Psoas muscle (tissue), 8 donors: ENCODE results near the gene DSTYK. TPM values are rescaled to one million over a fixed set of nuclear protein-coding genes. Genes with fewer than 3 reads are reported as not detected.
A peak's percentile ranks its signal among the peaks of the same experiment; 100 is the strongest.

Experiments
- ATAC-seq, 4 donors: fragments of 200-7000 bp; cut with Tn5 transposase; one replicate each; pipeline ENCODE4 v1.9.1; 2020; ENCODE audit warnings: moderate library complexity in 3 of 4, mild to moderate bottlenecking in 2 of 4
- DNase-seq, 2 donors: peaks; one replicate each; pipeline ENCODE4 v3.0.0-alpha.2; 2020
- H3K27ac ChIP-seq: fragments of 200-600 bp; one replicate; pipeline ENCODE4 v1.8.0; 2022
- H3K27me3 ChIP-seq, 3 donors: fragments of 200-600 bp in 1 of 3; one replicate each; pipeline versions ENCODE4 v1.6.1 to v1.8.0; 2013 to 2022; ENCODE audit warnings: low read length in 2 of 3, mild to moderate bottlenecking in 2 of 3, moderate library complexity in 1 of 3; ENCODE audit not compliant: insufficient read depth in 3 of 3
- H3K36me3 ChIP-seq, 2 donors: fragments of 200-600 bp in 1 of 2; one replicate each; pipeline versions ENCODE4 v1.6.1 to v1.8.0; 2013 to 2022; ENCODE audit warnings: low read depth in 1 of 2, mild to moderate bottlenecking in 1 of 2, moderate library complexity in 1 of 2; ENCODE audit not compliant: insufficient read depth in 1 of 2
- H3K4me1 ChIP-seq: fragments of 200-600 bp; one replicate; pipeline ENCODE4 v1.8.0; 2022
- H3K4me3 ChIP-seq: fragments of 200-600 bp; one replicate; pipeline ENCODE4 v1.8.0; 2022; ENCODE audit warnings: mild to moderate bottlenecking
- H3K9me3 ChIP-seq: fragments of 200-600 bp; one replicate; pipeline ENCODE4 v1.8.0; 2022
- WGBS, 3 donors: extraction: QIAGEN DNeasy Blood & Tissue Kit; methylation state at CpG; one replicate each; pipeline versions ENCODE4 v1.1.6 to v1.1.7; 2013; 5-methylcytosine and 5-hydroxymethylcytosine counted together
- intact Hi-C, 2 donors: fragments of 100-400 bp; cut with DNase I; formaldehyde crosslinking; loops; one replicate each; pipeline versions ENCODE4 v1.11.0 to v1.14.2; 2022
- polyA plus RNA-seq, 3 donors: library from polyadenylated mRNA; stranded (reverse); fragments of 200-250 nt; gene quantifications; one replicate each; pipeline ENCODE4 v1.2.3, GENCODE V29; 2013
- total RNA-seq, 4 donors: library from RNA; stranded (reverse); fragmentation: NEBNext Ultra II Directional in 2 of 4; extraction: Animal tissue kit (Norgen Biotek cat#: 25700) in 2 of 4; gene quantifications; one replicate each; pipeline versions ENCODE4 v1.2.1 to v1.2.4, GENCODE V29; 2021 to 2023
- TF ChIP-seq, protein P1 (sequence below): fragments of 200-600 bp; IDR thresholded peaks from one replicate; pipeline ENCODE4 v1.8.0; 2022; ENCODE audit warnings: antibody characterized with exemption
- donor health status: healthy with polysubstance abuse.
- donor health status: DM: no; HTN: no; CAD: no; lungs with moderate emphysema.
- donor health status: Bipolar disorder and iron deficiency.
- donor health status: healthy.
- donor health status: DM: yes; HTN: yes; CAD: no.
- donor health status: DM: no; HTN: no; CAD: no.
- donor health status: DM: no; HTN: no; CAD: no.
- donor health status: DM: yes; HTN: yes; CAD: no.

Gene DSTYK
- total and polyA plus RNA-seq, 7 donors: 2.3 to 22.6 (median 13.6) TPM

DNA sequence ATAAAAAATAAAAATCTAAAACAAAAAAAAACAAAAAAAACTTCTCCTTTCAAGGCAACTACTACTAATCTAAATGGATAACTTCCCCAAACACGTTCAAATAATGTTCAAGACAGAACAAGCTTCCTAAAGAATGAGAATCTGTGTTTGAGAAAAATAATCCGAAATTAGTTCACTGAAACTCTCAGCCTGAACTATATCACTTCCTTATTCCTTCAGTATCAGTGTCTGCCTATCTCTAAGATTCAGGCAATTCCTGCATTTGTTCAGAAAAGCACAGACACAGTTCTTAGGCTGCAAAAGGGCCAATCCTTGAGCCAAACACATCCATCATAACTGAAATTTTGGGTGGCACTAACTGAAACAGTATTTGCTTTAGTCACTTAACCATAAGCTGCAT lies 22.4 kb downstream of the DSTYK start:
- TF ChIP-seq, protein P1, sequence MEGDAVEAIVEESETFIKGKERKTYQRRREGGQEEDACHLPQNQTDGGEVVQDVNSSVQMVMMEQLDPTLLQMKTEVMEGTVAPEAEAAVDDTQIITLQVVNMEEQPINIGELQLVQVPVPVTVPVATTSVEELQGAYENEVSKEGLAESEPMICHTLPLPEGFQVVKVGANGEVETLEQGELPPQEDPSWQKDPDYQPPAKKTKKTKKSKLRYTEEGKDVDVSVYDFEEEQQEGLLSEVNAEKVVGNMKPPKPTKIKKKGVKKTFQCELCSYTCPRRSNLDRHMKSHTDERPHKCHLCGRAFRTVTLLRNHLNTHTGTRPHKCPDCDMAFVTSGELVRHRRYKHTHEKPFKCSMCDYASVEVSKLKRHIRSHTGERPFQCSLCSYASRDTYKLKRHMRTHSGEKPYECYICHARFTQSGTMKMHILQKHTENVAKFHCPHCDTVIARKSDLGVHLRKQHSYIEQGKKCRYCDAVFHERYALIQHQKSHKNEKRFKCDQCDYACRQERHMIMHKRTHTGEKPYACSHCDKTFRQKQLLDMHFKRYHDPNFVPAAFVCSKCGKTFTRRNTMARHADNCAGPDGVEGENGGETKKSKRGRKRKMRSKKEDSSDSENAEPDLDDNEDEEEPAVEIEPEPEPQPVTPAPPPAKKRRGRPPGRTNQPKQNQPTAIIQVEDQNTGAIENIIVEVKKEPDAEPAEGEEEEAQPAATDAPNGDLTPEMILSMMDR: no peak
- peaks cover 3 to 27% of the 10 kb centered on the region in 2 donors for H3K36me3 ChIP-seq
- H3K4me1 ChIP-seq: peaks cover 49% of the 10 kb centered on the region
- no peaks in the 10 kb centered on the region for H3K27me3 ChIP-seq
- no peaks in the 10 kb centered on the region for H3K9me3 ChIP-seq
- H3K27ac ChIP-seq: no peak overlapping the region
- no peak overlapping the region for H3K4me3 ChIP-seq
- intact Hi-C loops: no loop called here
- no peak for ATAC-seq
- DNase-seq: no peak
- 72 to 84% (median 79%) methylated on average over 2 of the region's 2 CpGs for WGBS, 3 donors

DNA sequence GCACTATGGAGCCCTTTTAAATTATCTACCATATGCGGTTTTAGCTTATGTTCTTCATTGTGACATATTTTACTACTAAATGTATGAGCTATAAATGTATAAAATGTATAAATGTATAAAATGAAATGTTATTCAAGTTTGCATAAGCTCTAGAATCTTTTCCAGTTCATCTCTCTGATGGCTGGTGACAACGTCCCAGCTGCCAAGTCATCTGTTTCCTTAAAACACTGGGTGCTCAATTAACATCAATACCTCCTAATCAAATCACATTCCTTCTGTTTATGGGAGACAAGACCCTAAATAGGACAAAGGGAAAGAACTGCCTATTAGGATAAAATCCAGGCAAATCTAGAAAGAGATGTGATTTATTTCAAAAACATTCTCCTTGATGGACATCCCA lies 22.9 kb downstream of the DSTYK start:
- H3K27me3 ChIP-seq: no peaks in the 10 kb centered on the region
- WGBS, 3 donors: 41 to 91% (median 78%) methylated on average over 2 of the region's 2 CpGs

GRCh38 chr1:205188098-205188497 lies 23.4 kb downstream of the DSTYK start:
- no peak for ATAC-seq
- Histone ChIP-seq H3K36me3 (peaks cover 3 to 27% of the 10 kb centered on the region in 2 donors), H3K9me3 (no peaks in the 10 kb centered on the region), H3K27me3 (no peaks in the 10 kb centered on the region), H3K4me1 (peaks cover 56% of the 10 kb centered on the region), H3K27ac (no peak overlapping the region), H3K4me3 (no peak overlapping the region)
- DNase-seq: no peak
- intact Hi-C loops: no loop called here
- TF ChIP-seq, protein P1: no peak
- WGBS, 3 donors: 47 to 76% (median 49%) methylated on average over 2 of the region's 2 CpGs

More for the DNA sequence above, 22.9 kb downstream of the DSTYK start:
- DNase-seq (no peak), ATAC-seq (no peak)
- no peaks in the 10 kb centered on the region for H3K9me3 ChIP-seq
- no peak overlapping the region for H3K4me3 ChIP-seq
- H3K4me1 ChIP-seq: peaks cover 54% of the 10 kb centered on the region
- no peak overlapping the region for H3K27ac ChIP-seq
- TF ChIP-seq, protein P1: no peak
- intact Hi-C loops: no loop called here
- H3K36me3 ChIP-seq: peaks cover 3 to 27% of the 10 kb centered on the region in 2 donors

GRCh38 chr1:205187420-205187819 lies 24.1 kb downstream of the DSTYK start:
- DNase-seq (no peak), ATAC-seq (no peak)
- H3K4me1 ChIP-seq: peaks cover 60% of the 10 kb centered on the region
- 87 to 93% (median 89%) methylated on average over 10 of the region's 10 CpGs for WGBS, 3 donors
- H3K27me3 ChIP-seq: no peaks in the 10 kb centered on the region
- H3K27ac ChIP-seq: no peak overlapping the region
- peaks cover 3 to 27% of the 10 kb centered on the region in 2 donors for H3K36me3 ChIP-seq
- H3K4me3 ChIP-seq: no peak overlapping the region
- H3K9me3 ChIP-seq: no peaks in the 10 kb centered on the region
- TF ChIP-seq, protein P1: no peak
- intact Hi-C loops: no loop called here

- Histone ChIP-seq H3K36me3 (peaks cover 3 to 27% of the 10 kb centered on the region in 2 donors), H3K27ac (peak overlapping the region; percentile 3), H3K4me1 (peaks cover 49% of the 10 kb centered on the region), H3K27me3 (no peaks in the 10 kb centered on the region), H3K4me3 (no peak overlapping the region), H3K9me3 (no peaks in the 10 kb centered on the region)
- TF ChIP-seq, protein P1: no peak
- intact Hi-C loops: no loop called here
- DNase-seq (no peak), ATAC-seq (no peak)
Observed at GRCh38 chr1:205186191-205186590, 25.3 kb downstream of the DSTYK start.
